ENCODE results near the gene HP1BP3. TPM values are rescaled to one million over a fixed set of nuclear protein-coding genes. Genes with fewer than 3 reads are reported as not detected.

Gene HP1BP3
- total RNA-seq, 1 donor from 2014 or later = 269 TPM

- no peak overlapping the region for H3K27ac Mint-ChIP-seq
- no peak for DNase-seq (ENCODE audit: low spot score in 2 of 2, unreplicated experiment in 2 of 2)
- H3K4me3 Mint-ChIP-seq = no peak overlapping the region
- no peaks in the 10 kb centered on the region for H3K9me3 Mint-ChIP-seq
- TF ChIP-seq CTCF (IDR thresholded peaks at IDR 0.05; ENCODE audit: unreplicated experiment) = no peak
- peaks cover 24% of the 10 kb centered on the region for H3K36me3 Mint-ChIP-seq
- no peaks in the 10 kb centered on the region for H3K4me1 Mint-ChIP-seq
- H3K27me3 Mint-ChIP-seq (ENCODE audit: low read depth) = no peaks in the 10 kb centered on the region
These were observed 46.3 kb downstream of the HP1BP3 start for GRCh38 chr1:20740781-20741180.

GRCh38 chr1:20739225-20739624 lies 47.9 kb downstream of the HP1BP3 start:
- Mint-ChIP-seq H3K36me3 (peaks cover 18% of the 10 kb centered on the region), H3K4me1 (no peaks in the 10 kb centered on the region), H3K27me3 (ENCODE audit: low read depth) (no peaks in the 10 kb centered on the region), H3K4me3 (no peak overlapping the region), H3K27ac (no peak overlapping the region), H3K9me3 (no peaks in the 10 kb centered on the region)
- DNase-seq (ENCODE audit: low spot score in 2 of 2, unreplicated experiment in 2 of 2) = no peak
- no peak for TF ChIP-seq CTCF (IDR thresholded peaks at IDR 0.05; ENCODE audit: unreplicated experiment)

- peaks cover 9% of the 10 kb centered on the region for H3K36me3 Mint-ChIP-seq
- peaks cover 24% of the 10 kb centered on the region for H3K27me3 Mint-ChIP-seq (ENCODE audit: low read depth)
- no peak for TF ChIP-seq CTCF (IDR thresholded peaks at IDR 0.05; ENCODE audit: unreplicated experiment)
- no peak overlapping the region for H3K27ac Mint-ChIP-seq
- no peak for DNase-seq (ENCODE audit: low spot score in 2 of 2, unreplicated experiment in 2 of 2)
- H3K4me3 Mint-ChIP-seq = no peak overlapping the region
- H3K4me1 Mint-ChIP-seq = peaks cover 9% of the 10 kb centered on the region
- no peaks in the 10 kb centered on the region for H3K9me3 Mint-ChIP-seq
These were observed 51.5 kb downstream of the HP1BP3 start for GRCh38 chr1:20735581-20736111.

- peaks cover 9% of the 10 kb centered on the region for H3K36me3 Mint-ChIP-seq
- no peaks in the 10 kb centered on the region for H3K9me3 Mint-ChIP-seq
- H3K27ac Mint-ChIP-seq = peak overlapping the region; percentile 12
- peaks cover 9% of the 10 kb centered on the region for H3K4me1 Mint-ChIP-seq
- peak overlapping the region; percentile 73 for H3K4me3 Mint-ChIP-seq
- no peak for DNase-seq (ENCODE audit: low spot score in 2 of 2, unreplicated experiment in 2 of 2)
- H3K27me3 Mint-ChIP-seq (ENCODE audit: low read depth) = peaks cover 46% of the 10 kb centered on the region
- no peak for TF ChIP-seq CTCF (IDR thresholded peaks at IDR 0.05; ENCODE audit: unreplicated experiment)
These were observed 53.6 kb downstream of the HP1BP3 start for GRCh38 chr1:20733360-20733975.

- H3K27me3 Mint-ChIP-seq (ENCODE audit: low read depth) = peaks cover 51% of the 10 kb centered on the region
These were observed 54.3 kb downstream of the HP1BP3 start, which contains the start of gene SH2D5 for GRCh38 chr1:20732588-20733359. Gene SH2D5, minus strand, starts transcription at chr1:20732703. Its CDS starts 4,659 bp downstream, at chr1:20728044.

More at GRCh38 chr1:20732588-20733359, 54.3 kb downstream of the HP1BP3 start, which contains the start of gene SH2D5:
- peak within 1 kb of the TSS; percentile 73 for H3K4me3 Mint-ChIP-seq
- peak in 1 of 2 experiments; percentile 57 for DNase-seq (ENCODE audit: low spot score in 2 of 2, unreplicated experiment in 2 of 2)
- H3K9me3 Mint-ChIP-seq = no peaks in the 10 kb centered on the region
- H3K36me3 Mint-ChIP-seq = peaks cover 5% of the 10 kb centered on the region
- peaks cover 9% of the 10 kb centered on the region for H3K4me1 Mint-ChIP-seq
- peak within 1 kb of the TSS; percentile 12 for H3K27ac Mint-ChIP-seq
- TF ChIP-seq CTCF (IDR thresholded peaks at IDR 0.05; ENCODE audit: unreplicated experiment) = no peak
